Tongue (tissue), 2 donors: ENCODE measurements around the gene PSMA1. TPM values are rescaled to one million over a fixed set of nuclear protein-coding genes. Genes with fewer than 3 reads are reported as not detected.
A peak's percentile ranks its signal among the peaks of the same experiment; 100 is the strongest.

ENCODE experiments used
- DNase-seq: peaks from one replicate; pipeline ENCODE4 v3.0.0-alpha.2; 2015
- total RNA-seq: library from RNA; depleted of rRNA; stranded (reverse); fragments of >200 nt; gene quantifications from one replicate; pipeline ENCODE4 v1.2.3, GENCODE V29; 2014

The PSMA1 gene
- total RNA-seq, 1 donor from 2014 or later: 99.0 TPM

DNA sequence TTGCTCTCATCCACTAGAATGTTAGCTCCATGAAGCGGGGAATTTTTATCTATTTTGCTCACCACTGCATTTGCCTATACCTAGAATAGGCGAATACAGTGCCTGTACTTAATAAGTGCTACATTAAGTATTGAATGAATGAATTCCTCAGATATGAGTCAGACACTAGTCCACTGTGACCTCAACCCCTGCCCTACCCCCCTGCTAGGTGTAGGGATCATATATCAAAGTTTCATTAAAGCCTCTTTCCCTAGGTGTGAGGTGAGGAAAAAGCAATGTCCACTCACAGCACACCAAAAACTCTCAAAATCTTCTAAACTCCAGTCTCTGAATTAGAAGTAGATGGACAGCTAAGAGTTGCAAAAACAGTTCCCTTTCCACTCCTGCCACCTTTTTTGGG lies 9.8 kb upstream of the PSMA1 start:
- no peak for DNase-seq

DNA sequence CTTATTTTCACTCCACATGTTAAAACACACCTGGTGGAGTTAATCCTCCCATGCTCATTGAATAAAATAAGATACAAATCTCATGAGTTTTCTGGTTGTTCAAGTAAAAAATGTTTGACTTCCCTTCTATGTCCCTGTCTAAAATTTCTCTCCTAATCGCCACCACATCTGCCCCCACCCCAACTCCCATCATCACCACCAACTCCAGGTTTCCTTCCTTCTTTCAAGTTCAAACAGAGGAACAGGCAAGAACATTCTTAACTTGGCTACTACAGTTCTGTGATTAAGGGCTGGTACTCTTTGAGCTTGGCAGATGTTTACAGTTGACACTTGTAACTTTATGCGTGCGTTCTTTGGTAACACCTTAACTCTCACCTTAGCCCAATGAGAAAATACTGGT lies 9.1 kb upstream of the PSMA1 start:
- no peak for DNase-seq

DNA sequence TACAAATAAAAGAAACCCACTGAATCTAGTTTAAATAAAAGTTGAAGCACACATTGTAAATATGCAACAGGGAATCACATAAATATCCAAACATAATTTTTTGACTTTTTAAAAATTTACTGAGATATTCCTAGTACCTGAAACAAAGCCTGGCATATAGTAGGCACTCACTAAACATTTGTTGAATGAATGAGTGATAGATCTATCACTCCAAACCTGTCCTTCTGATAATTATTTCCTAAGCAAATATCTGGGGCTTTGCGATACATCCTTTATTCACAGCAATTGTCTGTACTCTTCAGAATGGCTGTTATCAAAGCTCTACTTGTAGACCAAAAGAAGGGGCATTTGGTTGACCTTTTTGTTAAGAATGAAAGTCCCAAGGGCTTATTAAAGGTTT lies 2.6 kb upstream of the PSMA1 start:
- DNase-seq: no peak

DNA sequence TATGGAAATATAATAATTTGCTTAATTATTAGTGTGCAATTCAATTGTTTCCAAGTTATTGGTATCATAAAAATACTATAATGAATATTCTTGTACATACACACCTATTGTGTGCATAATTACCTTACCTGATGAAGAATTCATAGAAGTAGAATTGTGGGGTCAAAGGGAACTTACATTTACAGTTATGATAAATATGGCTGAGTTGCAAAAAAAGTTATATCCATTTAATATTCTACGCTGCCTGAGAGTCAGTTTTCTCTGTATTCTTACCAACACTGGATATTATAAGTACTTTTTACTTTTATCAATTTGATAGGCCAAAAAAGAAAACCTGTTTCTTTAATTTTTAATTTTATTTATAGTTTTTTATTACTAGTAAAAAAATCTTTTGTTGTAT lies 2.1 kb upstream of the PSMA1 start:
- no peak for DNase-seq

DNA sequence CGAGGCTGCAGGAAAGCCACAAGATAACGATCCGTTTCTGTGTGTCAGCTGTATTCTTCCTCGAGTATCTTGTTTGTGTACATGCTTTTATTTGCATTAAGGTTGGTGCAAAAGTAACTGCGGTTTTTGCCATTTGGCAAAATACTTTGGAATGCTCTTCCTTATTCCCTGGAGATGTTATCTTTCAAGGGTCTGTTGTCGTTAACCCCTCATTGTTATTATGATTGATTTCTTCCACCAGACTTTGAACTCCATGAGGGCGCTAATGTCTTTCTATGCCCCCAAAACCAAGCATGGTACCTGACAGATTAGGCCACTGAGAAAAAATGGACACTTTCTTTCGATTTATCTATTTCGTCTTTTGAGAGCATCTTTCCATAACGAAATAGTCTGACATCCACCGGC lies 563 bp upstream of the PSMA1 start:
- DNase-seq: no peak

DNA sequence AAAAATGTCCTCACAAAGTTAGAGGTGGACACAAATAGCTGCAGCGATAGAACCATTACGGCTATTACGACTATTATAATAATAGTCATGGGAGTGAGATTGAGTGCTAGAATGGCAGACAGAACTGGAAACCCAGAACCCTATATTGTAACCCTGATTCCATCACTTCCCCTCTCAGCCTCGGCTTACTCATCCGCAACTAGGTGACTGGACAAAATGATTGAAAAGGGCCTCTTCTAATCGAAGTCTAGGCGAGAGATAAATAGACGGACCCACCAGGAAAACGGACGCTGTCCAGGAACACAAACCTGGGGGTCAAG lies 629 bp downstream of the PSMA1 start:
- no peak for DNase-seq

DNA sequence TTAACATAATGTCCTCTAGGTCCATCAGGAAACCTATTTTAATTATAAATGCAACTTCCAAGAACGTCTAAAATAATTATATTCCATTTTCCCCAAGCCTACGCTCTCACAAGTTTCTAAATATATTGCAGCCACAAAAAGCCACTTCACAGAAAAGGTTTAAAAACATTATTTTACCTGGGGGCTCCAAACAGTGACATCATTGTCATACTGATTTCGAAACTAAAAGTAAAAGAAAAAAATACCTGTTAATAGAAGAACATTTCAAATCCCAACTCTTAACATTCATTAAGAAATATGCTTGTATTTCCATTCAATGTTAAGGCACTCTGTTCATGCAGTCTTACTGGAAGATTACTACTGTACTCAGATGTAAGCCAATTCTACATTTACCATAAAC lies 1.4 kb downstream of the PSMA1 start:
- no peak for DNase-seq

DNA sequence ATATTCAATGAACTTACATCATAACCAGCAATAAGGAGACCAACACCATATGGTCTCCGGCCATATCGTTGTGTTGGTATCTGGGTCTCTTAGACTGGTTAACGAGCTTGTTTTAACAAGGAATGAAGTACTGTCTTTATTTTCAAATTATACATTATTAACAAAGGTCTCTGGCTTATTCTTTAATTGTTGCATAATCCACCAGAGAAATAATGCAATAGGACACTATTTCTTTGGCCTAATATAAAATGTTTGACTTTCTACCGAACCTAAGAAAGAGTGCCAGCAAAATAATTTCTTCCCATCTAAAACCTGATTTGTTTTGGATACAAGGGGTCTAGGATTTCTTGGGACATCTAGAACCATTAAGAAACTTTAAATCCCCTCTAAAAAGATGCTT lies 6.4 kb downstream of the PSMA1 start:
- DNase-seq: no peak

DNA sequence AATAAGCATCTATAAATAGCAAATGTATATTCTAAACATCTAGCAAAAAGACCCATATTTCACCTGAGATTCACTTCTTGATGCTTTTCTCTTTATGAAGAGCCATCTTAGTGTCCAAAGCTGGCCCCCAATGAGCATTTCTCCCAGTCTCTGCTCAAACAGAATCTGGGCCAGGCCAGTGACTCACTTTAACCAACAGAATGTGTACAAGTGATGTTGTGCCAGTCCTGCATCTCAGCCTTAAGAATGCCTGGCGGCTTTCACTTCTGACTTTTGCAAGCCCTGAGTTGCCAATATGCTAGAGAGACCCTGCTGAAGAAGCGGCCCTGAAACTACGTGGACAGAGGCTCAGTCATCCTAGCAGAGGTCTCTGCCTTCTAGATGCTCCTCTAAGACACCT lies 13.7 kb downstream of the PSMA1 start:
- DNase-seq: no peak

DNA sequence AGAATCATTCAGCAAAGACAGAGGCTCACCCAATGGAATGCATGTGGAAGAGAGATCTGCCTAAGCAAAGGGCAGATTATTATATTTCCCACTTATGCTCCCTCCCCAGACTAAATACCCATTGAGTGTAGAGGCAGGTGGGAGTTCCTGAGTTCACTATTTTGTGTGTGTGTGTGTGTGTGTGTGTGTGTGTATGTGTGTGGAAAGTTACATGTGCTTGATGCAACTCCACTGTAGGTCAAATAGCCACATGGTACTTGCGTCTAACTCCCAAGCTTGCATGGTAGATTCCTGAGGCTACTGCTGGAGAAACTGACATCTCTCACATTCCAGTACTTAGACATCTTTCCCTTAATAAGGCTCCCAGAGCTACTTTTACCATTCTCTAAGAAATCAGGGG lies 17.2 kb downstream of the PSMA1 start:
- DNase-seq: no peak

DNA sequence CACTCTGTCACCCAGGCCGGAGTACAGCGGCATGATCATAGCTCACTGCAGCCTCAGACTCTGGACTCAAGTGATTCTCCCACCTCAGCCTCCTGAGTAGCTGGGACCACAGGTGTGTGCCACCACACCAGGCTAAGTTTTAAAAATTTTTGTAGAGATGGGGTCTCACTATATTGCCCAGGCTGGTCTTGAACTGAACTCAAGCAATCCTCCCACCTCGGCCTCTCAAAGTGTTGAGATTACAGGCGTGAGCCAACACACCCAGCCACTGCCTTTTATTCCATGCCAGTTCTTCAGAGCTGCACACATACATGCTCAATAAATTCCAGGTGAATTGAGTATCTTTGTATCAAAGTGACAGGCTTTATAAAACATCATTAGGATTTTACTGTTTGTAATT lies 18.1 kb downstream of the PSMA1 start:
- DNase-seq: no peak

DNA sequence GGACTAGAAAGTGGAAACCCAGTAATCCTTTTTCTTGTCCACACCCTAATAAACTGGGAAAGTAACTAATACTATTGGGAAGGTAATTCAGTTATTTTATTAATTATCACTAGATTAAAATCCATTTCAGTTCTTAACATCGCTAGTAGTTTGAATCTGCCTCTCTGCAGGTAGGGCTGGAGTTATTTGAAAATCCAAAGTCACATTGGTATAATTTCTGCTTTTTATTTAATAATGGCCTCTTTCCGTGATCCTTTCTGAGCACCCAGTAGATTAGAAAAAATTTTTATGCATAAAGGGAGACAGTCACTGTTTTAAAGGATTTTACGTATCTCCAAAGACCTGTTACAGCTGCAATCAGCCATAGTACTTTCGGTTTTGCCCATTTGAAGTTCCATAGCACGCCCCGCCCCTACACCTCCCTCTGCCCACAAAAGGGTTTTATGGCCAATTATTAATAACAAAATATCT lies 20.0 kb downstream of the PSMA1 start:
- DNase-seq: peak; percentile 73

DNA sequence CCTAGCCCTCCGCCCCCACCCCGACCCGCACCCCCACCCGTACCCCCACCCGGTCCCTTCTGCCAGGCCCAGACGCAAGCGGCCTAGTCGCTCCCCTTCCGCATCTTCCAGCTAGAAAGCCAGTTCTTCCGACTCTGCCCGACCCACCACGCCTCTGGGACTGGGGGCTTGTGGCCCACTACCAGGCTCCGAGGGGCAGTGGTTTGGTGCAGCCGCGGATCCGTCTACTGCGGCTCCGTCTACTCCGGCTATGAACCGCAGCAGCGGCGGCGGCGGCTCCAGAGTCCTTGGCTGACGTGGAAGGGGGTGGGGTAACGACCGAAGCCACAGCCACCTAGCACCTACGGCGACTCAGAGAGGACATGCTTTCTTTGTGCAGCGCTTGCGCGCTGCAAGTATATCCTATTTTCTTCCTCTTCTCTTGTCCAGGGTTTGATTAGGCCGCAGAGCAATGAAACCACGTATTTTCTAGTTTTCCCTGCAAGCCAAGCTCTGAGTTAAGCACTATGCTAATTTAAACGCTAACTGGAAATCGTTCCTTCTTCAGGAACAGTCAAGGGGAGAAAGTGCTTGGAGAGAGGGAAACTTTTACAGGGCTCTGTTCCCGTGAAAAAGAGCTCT lies 20.5 kb downstream of the PSMA1 start, which contains the start of gene COPB1:
Gene COPB1 (minus strand): TSS at position 252 of the 621 bp plus-strand sequence. CDS start 883 bp downstream, outside the sequence.
- peak; percentile 97 for DNase-seq

DNA sequence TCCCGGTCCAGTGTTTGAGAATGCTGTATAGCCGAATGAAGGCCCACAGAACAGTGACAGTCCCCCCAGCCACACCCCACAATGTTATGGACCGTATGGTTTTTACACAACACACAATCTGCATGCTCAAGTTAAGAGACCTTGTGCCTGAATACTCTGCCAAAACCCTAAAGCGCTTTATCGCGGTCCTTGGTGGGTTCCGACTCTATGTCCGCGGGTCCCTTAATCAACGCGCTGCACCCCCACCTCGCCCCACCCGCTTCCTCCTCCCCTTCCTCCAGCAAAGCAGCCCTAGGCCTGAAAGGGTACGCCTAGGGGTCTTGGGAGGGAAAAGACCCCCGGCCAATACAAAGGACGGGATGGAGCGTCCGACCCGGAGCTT lies 21.0 kb downstream of the PSMA1 start:
- peak; percentile 58 for DNase-seq

DNA sequence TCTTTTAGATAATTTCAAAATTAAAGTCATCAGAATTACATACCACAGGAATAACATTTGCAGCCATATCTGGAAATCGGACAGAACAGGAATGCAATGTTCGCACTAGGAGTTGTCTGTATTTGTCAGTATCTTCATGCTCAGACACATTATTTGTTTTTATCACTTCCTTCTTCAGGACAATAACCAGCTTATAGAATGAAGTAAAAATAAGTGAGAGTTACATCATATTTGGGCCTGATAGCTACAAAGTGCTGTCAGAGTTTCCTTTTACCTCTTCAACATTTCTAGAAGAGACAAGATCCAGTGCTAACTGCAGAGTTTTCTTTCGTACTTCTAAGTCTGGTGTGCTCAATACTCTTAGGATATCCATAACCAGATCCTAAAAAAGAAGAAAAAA lies 39.5 kb downstream of the PSMA1 start:
- no peak for DNase-seq

DNA sequence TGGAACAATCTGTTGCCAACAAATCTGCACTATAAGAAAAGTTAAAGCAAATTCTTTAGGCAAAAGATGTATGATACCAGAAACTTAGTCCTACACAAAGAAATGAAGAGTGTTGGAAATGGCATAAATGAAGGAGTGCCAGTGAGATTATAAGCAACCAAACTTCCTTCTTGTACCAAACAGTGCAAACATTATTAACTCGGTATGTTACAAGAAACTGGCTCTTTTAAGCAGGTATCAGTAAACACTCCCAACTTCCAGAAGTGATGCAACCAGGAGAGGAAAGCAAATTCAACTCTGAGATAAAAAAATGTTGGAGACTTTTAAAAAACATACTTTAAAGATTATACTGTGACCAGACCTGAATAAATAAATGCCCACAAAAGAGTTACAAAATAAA lies 49.1 kb downstream of the PSMA1 start:
- DNase-seq: no peak

DNA sequence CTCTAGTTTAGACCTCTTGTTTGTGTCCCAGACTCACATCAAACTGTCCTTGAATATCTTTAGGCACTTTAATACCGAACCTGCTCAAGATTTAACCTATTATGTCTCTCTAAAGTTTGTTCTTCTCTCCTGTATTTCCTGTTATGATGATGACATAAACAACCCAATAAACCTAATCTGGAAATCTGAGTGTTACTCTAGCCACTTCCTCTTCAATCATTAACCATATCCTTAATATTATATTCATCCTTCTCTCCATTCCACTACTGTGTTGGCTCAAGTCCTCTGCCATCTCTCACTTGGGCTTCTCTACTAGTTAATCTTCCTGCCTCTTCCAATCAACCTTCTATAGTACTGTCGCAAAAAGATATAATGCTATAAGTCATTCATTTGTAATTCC lies 56.6 kb downstream of the PSMA1 start:
- DNase-seq: no peak

DNA sequence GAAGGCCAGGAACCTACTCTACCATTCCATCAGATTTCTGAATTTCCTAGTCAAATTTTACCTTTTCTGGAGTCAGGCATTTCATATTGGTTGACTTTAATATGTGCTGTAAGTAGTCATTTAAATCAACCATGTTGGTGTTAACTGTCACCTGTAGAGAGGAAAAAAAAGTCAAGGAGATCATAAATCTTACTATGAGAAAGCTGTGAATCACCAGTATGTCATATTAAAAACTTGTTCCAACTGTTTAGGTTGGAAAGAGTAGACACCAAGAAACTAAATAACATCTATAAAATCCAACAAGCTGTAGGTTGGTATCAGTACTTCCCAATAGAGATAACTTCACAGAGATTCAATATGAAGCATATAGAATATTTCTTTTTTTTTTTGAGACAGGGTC lies 60.0 kb downstream of the PSMA1 start:
- no peak for DNase-seq

DNA sequence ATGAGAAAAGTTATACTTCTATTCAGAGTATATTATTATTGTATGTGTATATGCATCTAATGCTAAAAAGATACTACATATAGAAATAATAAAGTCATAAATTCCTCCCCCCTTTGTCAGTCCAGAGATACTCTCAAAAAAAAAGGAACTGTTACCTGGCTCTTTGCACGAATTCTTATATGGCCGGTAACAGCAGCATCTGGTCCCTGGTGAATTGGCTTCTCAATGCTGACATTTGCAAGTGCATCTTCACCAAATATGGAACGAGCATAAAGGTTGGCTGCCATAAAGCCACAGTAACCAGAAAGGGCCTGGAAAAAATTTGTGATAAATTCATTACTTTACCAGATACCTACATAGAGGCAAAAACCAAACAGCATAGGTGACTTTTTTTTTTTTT lies 61.8 kb downstream of the PSMA1 start:
- no peak for DNase-seq

DNA sequence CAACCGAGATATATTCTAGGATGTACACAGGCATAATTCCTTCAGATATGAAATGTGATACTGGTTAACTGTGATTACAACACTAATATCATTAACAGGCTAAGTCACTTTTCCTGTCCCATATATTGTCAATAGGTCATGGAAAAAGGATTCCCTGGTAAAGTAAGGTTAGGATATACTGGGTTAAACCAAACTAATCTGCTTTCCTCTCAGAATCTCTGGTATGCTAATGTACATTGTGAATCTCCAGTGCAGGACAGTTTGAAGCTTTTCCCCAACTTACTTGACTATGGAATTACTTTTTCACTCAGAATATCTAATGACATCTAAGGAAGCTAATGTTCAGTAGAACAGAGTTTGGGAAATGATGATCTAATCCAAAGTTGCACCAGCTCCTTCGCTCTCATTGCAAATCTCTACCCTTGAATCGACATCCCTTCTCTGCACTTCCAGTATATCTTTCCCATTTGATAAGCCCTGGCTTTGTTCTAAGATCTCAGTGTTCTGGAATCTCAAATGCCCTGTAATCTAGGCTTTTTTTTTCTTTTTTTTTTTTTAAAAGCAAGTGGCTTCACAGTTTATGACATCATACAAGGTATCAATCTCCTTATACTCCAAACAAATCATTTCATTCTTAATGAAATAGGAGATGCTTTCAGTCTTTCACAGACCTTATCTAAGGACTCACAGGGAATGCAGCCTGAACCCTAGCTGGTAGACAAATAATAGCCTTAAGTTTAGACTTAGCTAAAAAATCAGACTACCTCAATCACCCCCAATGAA lies 64.3 kb downstream of the PSMA1 start:
- no peak for DNase-seq
